Nephron progenitor cell (in vitro differentiated cells): ENCODE data around the gene CCND1.

Experiments
- DNase-seq: peaks from one replicate; pipeline ENCODE4 v3.0.0; 2021
- H3K27ac Mint-ChIP-seq: 2 replicates; pipeline ENCODE4 v1.8.0; 2021; ENCODE audit warnings: mild to moderate bottlenecking, moderate library complexity, mixed read lengths
- H3K27me3 Mint-ChIP-seq: 2 replicates; pipeline ENCODE4 v1.8.0; 2021; ENCODE audit warnings: mild to moderate bottlenecking, low read depth, mixed read lengths; ENCODE audit not compliant: poor library complexity
- H3K36me3 Mint-ChIP-seq: 2 replicates; pipeline ENCODE4 v1.8.0; 2021; ENCODE audit warnings: low read depth, mixed read lengths
- H3K4me1 Mint-ChIP-seq: 2 replicates; pipeline ENCODE4 v1.8.0; 2021; ENCODE audit warnings: mixed read lengths
- H3K4me3 Mint-ChIP-seq: 2 replicates; pipeline ENCODE4 v1.8.0; 2021; ENCODE audit warnings: mild to moderate bottlenecking, moderate library complexity, mixed read lengths
- H3K9me3 Mint-ChIP-seq: 2 replicates; pipeline ENCODE4 v1.8.0; 2021; ENCODE audit warnings: mild to moderate bottlenecking, moderate library complexity, mixed read lengths
- TF ChIP-seq, protein P1 (sequence below): fragments of 200-600 bp; sonication (generic); IDR thresholded peaks from 2 replicates; pipeline ENCODE4 v1.5.0; 2021; ENCODE audit warnings: antibody characterized with exemption

CCND1 gene

GRCh38 chr11:69677749-69678148 lies 36.8 kb downstream of the CCND1 start:
- no peaks in the 10 kb centered on the region for H3K9me3 Mint-ChIP-seq
- no peak overlapping the region for H3K27ac Mint-ChIP-seq
- peaks cover 5% of the 10 kb centered on the region for H3K36me3 Mint-ChIP-seq
- TF ChIP-seq, protein P1, sequence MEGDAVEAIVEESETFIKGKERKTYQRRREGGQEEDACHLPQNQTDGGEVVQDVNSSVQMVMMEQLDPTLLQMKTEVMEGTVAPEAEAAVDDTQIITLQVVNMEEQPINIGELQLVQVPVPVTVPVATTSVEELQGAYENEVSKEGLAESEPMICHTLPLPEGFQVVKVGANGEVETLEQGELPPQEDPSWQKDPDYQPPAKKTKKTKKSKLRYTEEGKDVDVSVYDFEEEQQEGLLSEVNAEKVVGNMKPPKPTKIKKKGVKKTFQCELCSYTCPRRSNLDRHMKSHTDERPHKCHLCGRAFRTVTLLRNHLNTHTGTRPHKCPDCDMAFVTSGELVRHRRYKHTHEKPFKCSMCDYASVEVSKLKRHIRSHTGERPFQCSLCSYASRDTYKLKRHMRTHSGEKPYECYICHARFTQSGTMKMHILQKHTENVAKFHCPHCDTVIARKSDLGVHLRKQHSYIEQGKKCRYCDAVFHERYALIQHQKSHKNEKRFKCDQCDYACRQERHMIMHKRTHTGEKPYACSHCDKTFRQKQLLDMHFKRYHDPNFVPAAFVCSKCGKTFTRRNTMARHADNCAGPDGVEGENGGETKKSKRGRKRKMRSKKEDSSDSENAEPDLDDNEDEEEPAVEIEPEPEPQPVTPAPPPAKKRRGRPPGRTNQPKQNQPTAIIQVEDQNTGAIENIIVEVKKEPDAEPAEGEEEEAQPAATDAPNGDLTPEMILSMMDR, result no peak
- no peak overlapping the region for H3K4me3 Mint-ChIP-seq
- H3K27me3 Mint-ChIP-seq, result peaks cover 15% of the 10 kb centered on the region
- peaks cover 21% of the 10 kb centered on the region for H3K4me1 Mint-ChIP-seq
- no peak for DNase-seq

DNA sequence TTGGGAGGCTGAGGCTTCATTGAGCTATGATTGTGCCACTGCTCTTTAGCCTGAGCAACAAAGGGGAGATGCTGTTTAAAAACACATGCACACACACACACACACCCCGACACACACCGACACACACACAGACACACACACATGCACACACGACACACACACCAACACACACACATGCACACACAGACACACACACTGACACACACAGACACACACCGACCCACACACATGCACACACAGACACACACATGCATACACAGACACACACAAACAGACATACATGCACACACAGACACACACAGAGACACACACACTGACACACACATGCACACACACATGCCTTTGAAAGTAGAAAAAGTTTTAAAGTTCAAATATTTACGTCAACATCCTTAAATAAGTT lies 39.7 kb downstream of the CCND1 start:
- no peak for DNase-seq
- Mint-ChIP-seq H3K4me1 (no peaks in the 10 kb centered on the region), H3K27ac (no peak overlapping the region), H3K36me3 (no peaks in the 10 kb centered on the region), H3K9me3 (no peaks in the 10 kb centered on the region), H3K27me3 (peaks cover 31% of the 10 kb centered on the region), H3K4me3 (no peak overlapping the region)
- TF ChIP-seq, protein P1, result no peak

GRCh38 chr11:69682221-69682620 lies 41.3 kb downstream of the CCND1 start:
- TF ChIP-seq, protein P1, result no peak
- Mint-ChIP-seq H3K36me3 (no peaks in the 10 kb centered on the region), H3K9me3 (no peaks in the 10 kb centered on the region), H3K27ac (no peak overlapping the region), H3K4me1 (no peaks in the 10 kb centered on the region), H3K27me3 (peaks cover 29% of the 10 kb centered on the region), H3K4me3 (no peak overlapping the region)
- DNase-seq, result no peak

GRCh38 chr11:69682681-69683326 lies 41.8 kb downstream of the CCND1 start:
- no peaks in the 10 kb centered on the region for H3K36me3 Mint-ChIP-seq
- TF ChIP-seq, protein P1, result no peak
- H3K27ac Mint-ChIP-seq, result no peak overlapping the region
- H3K4me1 Mint-ChIP-seq, result no peaks in the 10 kb centered on the region
- no peak overlapping the region for H3K4me3 Mint-ChIP-seq
- peaks cover 31% of the 10 kb centered on the region for H3K27me3 Mint-ChIP-seq
- no peak for DNase-seq
- no peaks in the 10 kb centered on the region for H3K9me3 Mint-ChIP-seq

DNA sequence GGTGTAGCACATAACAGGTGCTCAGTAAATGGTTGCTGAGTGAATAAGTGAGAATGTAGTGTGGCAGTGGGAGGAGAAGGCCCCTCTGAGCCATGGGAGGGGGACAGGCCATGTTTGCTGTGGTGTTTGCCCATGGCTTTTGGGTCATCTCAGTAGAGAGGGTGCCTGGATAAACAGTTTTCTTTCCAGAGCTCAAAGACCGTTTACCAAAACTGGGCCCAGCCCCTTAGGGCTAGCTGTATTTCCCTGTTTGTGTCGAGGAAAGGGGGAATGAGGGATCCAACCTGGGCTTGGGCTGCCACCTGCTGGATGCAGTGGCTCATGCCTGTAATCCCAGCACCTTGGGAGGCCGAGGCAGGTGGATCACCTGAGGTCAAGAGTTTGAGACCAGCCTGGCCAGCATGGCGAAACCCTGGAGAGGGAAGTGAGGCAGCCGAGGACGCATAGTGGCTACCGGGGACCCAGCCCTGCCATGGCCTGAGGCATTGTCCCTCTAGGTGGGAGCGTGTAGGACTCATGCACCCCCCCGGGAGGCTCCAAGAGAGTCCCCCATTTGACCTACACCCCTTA lies 42.9 kb downstream of the CCND1 start:
- no peak overlapping the region for H3K4me3 Mint-ChIP-seq
- TF ChIP-seq, protein P1, result peak; percentile 45
- H3K9me3 Mint-ChIP-seq, result no peaks in the 10 kb centered on the region
- peak; percentile 34 for DNase-seq
- no peaks in the 10 kb centered on the region for H3K36me3 Mint-ChIP-seq
- peaks cover 32% of the 10 kb centered on the region for H3K27me3 Mint-ChIP-seq
- no peaks in the 10 kb centered on the region for H3K4me1 Mint-ChIP-seq
- H3K27ac Mint-ChIP-seq, result no peak overlapping the region

- peaks cover 3% of the 10 kb centered on the region for H3K9me3 Mint-ChIP-seq
- TF ChIP-seq, protein P1, result no peak
- no peak for DNase-seq
- H3K4me3 Mint-ChIP-seq, result no peak overlapping the region
- peaks cover 34% of the 10 kb centered on the region for H3K27me3 Mint-ChIP-seq
- no peaks in the 10 kb centered on the region for H3K4me1 Mint-ChIP-seq
- H3K27ac Mint-ChIP-seq, result no peak overlapping the region
- H3K36me3 Mint-ChIP-seq, result no peaks in the 10 kb centered on the region
These were observed 43.7 kb downstream of the CCND1 start for GRCh38 chr11:69684651-69685050.
